Measurements from ENCODE around the gene CHST8.

The CHST8 gene, protein sequence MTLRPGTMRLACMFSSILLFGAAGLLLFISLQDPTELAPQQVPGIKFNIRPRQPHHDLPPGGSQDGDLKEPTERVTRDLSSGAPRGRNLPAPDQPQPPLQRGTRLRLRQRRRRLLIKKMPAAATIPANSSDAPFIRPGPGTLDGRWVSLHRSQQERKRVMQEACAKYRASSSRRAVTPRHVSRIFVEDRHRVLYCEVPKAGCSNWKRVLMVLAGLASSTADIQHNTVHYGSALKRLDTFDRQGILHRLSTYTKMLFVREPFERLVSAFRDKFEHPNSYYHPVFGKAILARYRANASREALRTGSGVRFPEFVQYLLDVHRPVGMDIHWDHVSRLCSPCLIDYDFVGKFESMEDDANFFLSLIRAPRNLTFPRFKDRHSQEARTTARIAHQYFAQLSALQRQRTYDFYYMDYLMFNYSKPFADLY

DNA sequence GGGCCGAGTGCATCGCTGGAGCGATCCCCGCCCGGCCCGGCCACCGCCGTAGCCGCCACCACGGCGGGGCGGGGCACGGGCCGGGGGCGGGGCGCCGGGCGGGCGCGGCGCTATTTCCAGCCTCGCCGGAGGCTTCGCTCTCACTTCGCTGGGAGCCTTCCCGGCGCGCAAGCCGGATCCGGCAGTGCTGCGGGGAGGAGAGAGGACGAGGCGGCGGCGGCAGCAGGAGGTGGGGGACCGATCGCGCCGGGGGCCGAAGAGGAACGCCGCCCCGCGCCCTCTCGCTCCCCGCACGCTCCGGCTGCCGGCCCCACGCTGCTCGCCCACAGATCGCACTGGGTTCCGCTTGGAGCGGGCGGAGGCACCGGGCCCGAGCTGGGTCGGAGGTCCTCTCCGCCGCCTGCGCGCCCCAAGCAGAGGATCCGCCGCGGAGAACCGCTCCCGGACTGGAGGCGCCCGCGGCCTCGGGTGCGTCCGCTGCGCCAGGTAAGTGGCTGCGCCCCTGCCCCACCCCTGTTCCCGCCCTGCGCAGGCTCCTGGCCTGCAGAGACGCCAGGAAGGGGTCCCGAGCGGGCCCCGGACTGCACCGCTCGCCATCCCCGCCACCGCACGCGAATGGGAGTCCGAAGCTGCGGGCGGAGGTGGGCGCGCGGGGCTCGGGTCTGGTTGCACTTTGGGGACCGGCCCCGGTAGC, at the start of gene CHST8:
CHST8 (plus strand) TSS at position 143 of the 694 bp plus-strand sequence. CDS start 67,309 bp downstream, outside the sequence.
- Mint-ChIP-seq H3K9me3 (no peaks in the 10 kb centered on the region), H3K36me3 (ENCODE audit: low read depth) (no peaks in the 10 kb centered on the region), H3K27ac (no peak within 1 kb of the TSS), H3K4me3 (no peak within 1 kb of the TSS), H3K27me3 (peaks cover 61% of the 10 kb centered on the region), H3K4me1 (ENCODE audit: low read depth) (peaks cover 1% of the 10 kb centered on the region)
- no peak for DNase-seq

DNA sequence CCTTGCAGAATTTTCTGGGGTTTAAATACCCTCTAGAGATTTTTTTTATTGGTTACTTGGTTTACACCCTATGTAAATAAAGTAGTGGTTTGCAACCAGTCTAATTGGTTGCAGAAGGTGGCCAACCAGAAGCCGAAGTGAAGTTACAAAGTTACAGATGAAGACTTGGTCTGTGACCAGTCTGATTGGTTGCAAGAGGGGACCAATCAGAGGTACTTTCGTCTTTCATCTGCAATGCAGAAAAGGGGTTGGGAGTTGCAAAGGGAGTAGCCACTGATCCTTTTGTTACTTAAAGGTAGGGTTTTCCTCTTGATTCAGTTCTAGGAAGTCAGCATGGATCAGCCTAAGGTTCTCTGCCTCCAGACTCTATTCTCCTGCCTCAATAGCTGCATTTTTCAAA, 48.8 kb upstream of the CHST8 start:
- peaks cover 34% of the 10 kb centered on the region for H3K27me3 Mint-ChIP-seq
- no peaks in the 10 kb centered on the region for H3K36me3 Mint-ChIP-seq (ENCODE audit: low read depth)
- H3K9me3 Mint-ChIP-seq, result peaks cover 17% of the 10 kb centered on the region
- no peak overlapping the region for H3K4me3 Mint-ChIP-seq
- DNase-seq, result no peak
- H3K4me1 Mint-ChIP-seq (ENCODE audit: low read depth), result no peaks in the 10 kb centered on the region
- no peak overlapping the region for H3K27ac Mint-ChIP-seq

DNA sequence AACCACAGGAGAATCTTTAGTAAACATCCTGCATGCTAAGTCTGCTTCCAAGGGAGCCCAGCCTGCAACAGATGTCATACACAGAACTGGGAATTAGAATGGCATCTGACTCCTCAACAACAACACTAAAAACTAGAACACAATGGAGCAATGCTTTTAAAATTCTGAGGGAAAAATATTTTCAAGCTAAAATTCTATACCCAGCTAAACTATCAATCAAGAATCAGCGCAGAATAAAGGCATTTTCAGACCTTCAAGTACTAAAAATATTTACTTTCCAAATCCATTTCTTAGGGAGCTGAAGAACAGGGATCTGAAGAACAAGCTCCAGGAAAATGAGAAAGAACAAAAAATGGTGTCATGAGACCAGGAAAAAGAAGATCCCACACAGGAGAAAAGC, 46.9 kb upstream of the CHST8 start:
- Mint-ChIP-seq H3K27me3 (peaks cover 17% of the 10 kb centered on the region), H3K36me3 (ENCODE audit: low read depth) (no peaks in the 10 kb centered on the region), H3K4me1 (ENCODE audit: low read depth) (no peaks in the 10 kb centered on the region), H3K4me3 (no peak overlapping the region), H3K9me3 (peaks cover 17% of the 10 kb centered on the region), H3K27ac (no peak overlapping the region)
- no peak for DNase-seq

DNA sequence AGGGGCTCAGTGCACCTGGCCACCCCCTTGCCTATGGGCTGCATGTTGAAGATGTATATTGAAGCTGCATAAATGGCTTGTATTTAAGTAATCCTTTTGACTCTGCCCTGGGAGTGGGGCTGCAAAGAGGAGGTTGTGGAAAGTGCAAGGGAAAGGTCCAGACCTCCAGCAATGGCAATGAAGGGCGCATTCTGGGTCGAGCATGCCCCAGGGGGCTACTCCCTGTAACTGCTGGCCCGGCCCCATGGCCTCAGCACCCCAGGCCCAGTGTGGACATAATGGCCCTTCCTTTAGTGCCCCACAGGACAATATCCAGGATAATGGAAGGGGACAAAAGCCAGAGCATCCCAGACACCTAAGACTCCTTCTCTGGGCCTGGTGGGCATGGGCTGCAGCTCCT, 43.1 kb upstream of the CHST8 start:
- Mint-ChIP-seq H3K4me3 (no peak overlapping the region), H3K4me1 (ENCODE audit: low read depth) (no peaks in the 10 kb centered on the region), H3K36me3 (ENCODE audit: low read depth) (no peaks in the 10 kb centered on the region), H3K9me3 (peaks cover 15% of the 10 kb centered on the region), H3K27me3 (peaks cover 11% of the 10 kb centered on the region), H3K27ac (no peak overlapping the region)
- DNase-seq, result no peak

DNA sequence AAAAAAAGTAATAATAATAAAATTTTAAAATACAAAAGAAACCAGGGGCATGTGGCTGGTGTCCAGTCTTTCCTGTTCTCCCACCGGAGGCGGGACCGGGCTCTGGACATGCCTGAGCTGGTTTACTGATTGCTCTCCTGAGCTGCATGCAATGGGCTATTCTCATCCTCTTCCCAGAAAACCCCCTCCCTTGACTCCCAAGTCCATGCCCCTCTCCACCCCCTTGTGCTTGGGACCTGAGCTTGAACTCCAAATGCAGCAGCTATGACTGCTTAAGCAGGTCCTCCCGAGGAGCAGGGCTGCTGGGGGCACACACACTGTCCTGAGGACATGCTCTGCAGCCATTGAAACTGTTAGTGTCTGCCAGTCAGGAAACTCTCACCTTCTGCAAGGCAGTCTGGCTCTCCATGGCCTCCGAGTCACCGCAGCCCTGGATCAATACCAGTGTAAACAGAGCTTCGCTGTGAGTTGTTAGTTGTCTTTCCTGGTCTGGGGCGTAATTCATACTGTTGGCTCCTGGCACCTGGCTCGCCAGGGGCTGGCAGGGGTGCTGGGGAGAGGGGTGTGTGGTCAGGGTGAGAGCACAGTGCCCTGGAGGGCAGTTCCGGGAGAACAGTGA, 41.6 kb upstream of the CHST8 start:
- Mint-ChIP-seq H3K27ac (no peak overlapping the region), H3K36me3 (ENCODE audit: low read depth) (no peaks in the 10 kb centered on the region), H3K4me3 (no peak overlapping the region), H3K27me3 (peaks cover 12% of the 10 kb centered on the region), H3K4me1 (ENCODE audit: low read depth) (no peaks in the 10 kb centered on the region), H3K9me3 (peaks cover 2% of the 10 kb centered on the region)
- no peak for DNase-seq

DNA sequence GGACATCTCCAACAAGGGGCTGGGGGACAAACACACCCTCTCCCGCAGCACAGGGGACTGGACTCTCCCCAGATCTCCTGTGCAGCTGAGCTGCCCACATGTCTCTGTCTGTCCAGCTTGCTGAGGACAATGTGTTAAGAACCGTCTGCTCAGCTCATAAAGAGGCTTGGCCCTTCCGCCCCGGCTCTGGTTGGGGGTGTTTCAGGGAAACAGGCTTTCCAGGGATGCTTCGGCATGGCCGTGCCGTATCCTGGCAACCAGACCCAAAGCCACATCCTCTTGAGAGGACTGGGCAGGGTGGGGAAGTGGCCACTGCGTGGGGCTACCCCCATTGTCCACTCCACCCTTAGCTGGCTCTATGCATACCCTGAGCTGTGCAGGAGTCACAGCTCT, 41.1 kb upstream of the CHST8 start:
- Mint-ChIP-seq H3K27me3 (peaks cover 12% of the 10 kb centered on the region), H3K36me3 (ENCODE audit: low read depth) (no peaks in the 10 kb centered on the region), H3K9me3 (peaks cover 2% of the 10 kb centered on the region), H3K27ac (no peak overlapping the region), H3K4me3 (no peak overlapping the region), H3K4me1 (ENCODE audit: low read depth) (no peaks in the 10 kb centered on the region)
- no peak for DNase-seq

- Mint-ChIP-seq H3K27me3 (peaks cover 12% of the 10 kb centered on the region), H3K4me3 (no peak overlapping the region), H3K4me1 (ENCODE audit: low read depth) (no peaks in the 10 kb centered on the region), H3K36me3 (ENCODE audit: low read depth) (no peaks in the 10 kb centered on the region), H3K27ac (no peak overlapping the region), H3K9me3 (peaks cover 11% of the 10 kb centered on the region)
- no peak for DNase-seq
Measured at GRCh38 chr19:33582914-33583313, 38.8 kb upstream of the CHST8 start.

GRCh38 chr19:33587150-33587549, 34.6 kb upstream of the CHST8 start:
- DNase-seq, result no peak
- Mint-ChIP-seq H3K27me3 (peaks cover 4% of the 10 kb centered on the region), H3K36me3 (ENCODE audit: low read depth) (no peaks in the 10 kb centered on the region), H3K27ac (no peak overlapping the region), H3K4me1 (ENCODE audit: low read depth) (no peaks in the 10 kb centered on the region), H3K4me3 (no peak overlapping the region), H3K9me3 (peaks cover 25% of the 10 kb centered on the region)

DNA sequence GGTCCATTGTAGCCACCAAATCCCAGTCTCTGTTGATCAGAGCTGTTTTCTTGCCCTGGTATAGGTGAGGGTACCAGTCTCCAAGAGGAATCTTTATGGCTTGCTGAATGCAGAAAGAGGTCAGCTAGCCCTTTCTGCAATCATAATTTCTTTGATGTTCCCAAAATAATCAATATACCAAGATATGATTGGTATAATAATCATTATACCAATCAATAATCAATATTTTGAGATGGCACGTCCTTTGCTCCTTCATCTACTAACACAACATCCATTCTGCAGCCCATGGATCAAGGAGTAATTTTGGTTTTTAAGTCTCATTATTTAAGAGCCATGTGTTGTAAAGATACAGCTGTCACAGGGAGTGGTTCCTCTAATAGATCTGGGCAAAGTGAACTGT, 31.5 kb upstream of the CHST8 start:
- no peak for DNase-seq
- Mint-ChIP-seq H3K36me3 (ENCODE audit: low read depth) (no peaks in the 10 kb centered on the region), H3K9me3 (peaks cover 25% of the 10 kb centered on the region), H3K27ac (no peak overlapping the region), H3K4me3 (no peak overlapping the region), H3K27me3 (peaks cover 15% of the 10 kb centered on the region), H3K4me1 (ENCODE audit: low read depth) (no peaks in the 10 kb centered on the region)

- peaks cover 43% of the 10 kb centered on the region for H3K27me3 Mint-ChIP-seq
- no peak overlapping the region for H3K4me3 Mint-ChIP-seq
- no peaks in the 10 kb centered on the region for H3K36me3 Mint-ChIP-seq (ENCODE audit: low read depth)
- H3K4me1 Mint-ChIP-seq (ENCODE audit: low read depth), result no peaks in the 10 kb centered on the region
- no peak overlapping the region for H3K27ac Mint-ChIP-seq
- peaks cover 3% of the 10 kb centered on the region for H3K9me3 Mint-ChIP-seq
- DNase-seq, result no peak
Measured at GRCh38 chr19:33595783-33596182, 26.0 kb upstream of the CHST8 start.

GRCh38 chr19:33601583-33601982, 20.2 kb upstream of the CHST8 start:
- Mint-ChIP-seq H3K9me3 (peaks cover 18% of the 10 kb centered on the region), H3K36me3 (ENCODE audit: low read depth) (no peaks in the 10 kb centered on the region), H3K4me1 (ENCODE audit: low read depth) (no peaks in the 10 kb centered on the region), H3K27ac (no peak overlapping the region), H3K27me3 (peaks cover 35% of the 10 kb centered on the region), H3K4me3 (no peak overlapping the region)
- no peak for DNase-seq

GRCh38 chr19:33602576-33603204, 19.1 kb upstream of the CHST8 start:
- Mint-ChIP-seq H3K4me3 (no peak overlapping the region), H3K9me3 (peaks cover 18% of the 10 kb centered on the region), H3K36me3 (ENCODE audit: low read depth) (no peaks in the 10 kb centered on the region), H3K27me3 (peaks cover 32% of the 10 kb centered on the region), H3K4me1 (ENCODE audit: low read depth) (no peaks in the 10 kb centered on the region), H3K27ac (no peak overlapping the region)
- no peak for DNase-seq

DNA sequence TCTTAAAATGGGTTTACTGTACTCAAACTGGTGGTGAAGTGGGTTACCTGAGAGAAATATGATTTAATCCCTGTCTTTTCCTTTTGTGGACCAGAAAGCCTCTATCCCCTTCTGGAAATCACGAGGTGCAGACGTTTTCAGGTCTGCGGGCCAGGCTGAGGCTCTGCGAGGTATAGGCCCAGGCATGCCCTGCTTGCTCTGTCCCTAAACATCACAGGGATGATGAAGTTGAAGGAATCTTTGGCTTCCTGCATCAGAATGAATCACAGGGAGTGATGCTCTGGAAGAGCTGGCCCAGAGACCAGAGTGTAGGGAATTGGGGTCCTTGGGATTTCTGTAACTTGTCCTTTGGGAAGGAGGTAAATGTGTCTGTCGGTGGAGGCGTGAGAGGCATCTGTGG, 18.4 kb upstream of the CHST8 start:
- H3K27me3 Mint-ChIP-seq, result peaks cover 35% of the 10 kb centered on the region
- no peak overlapping the region for H3K27ac Mint-ChIP-seq
- no peaks in the 10 kb centered on the region for H3K36me3 Mint-ChIP-seq (ENCODE audit: low read depth)
- H3K9me3 Mint-ChIP-seq, result peaks cover 18% of the 10 kb centered on the region
- H3K4me3 Mint-ChIP-seq, result no peak overlapping the region
- no peak for DNase-seq
- H3K4me1 Mint-ChIP-seq (ENCODE audit: low read depth), result no peaks in the 10 kb centered on the region

DNA sequence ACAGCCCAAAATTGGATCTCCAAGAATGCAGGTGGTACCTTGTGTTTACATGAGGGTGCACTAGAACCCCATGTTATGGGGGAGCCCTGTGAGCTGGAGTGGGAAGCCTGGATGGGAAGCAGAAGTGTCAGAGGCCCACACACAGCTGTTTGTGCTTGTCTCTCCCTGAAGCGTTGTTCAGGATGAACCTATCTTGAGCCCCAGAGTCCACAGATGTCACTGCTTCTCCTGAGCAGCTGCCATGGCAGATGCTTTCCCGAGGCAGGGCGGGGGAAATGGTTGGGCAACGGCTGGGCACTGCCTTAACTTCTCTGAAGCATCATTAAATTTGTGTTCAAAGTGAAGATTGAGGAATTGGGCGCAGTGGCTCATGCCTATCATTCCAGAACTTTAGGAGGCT, 17.1 kb upstream of the CHST8 start:
- no peak for DNase-seq
- peaks cover 18% of the 10 kb centered on the region for H3K9me3 Mint-ChIP-seq
- no peak overlapping the region for H3K27ac Mint-ChIP-seq
- H3K27me3 Mint-ChIP-seq, result peaks cover 25% of the 10 kb centered on the region
- no peak overlapping the region for H3K4me3 Mint-ChIP-seq
- H3K4me1 Mint-ChIP-seq (ENCODE audit: low read depth), result no peaks in the 10 kb centered on the region
- H3K36me3 Mint-ChIP-seq (ENCODE audit: low read depth), result no peaks in the 10 kb centered on the region
